ENCODE measurements around the gene NEK6.
"Not testable (repeated sequence)": the region's sequence is repeated elsewhere in the genome, so short reads cannot be mapped to it uniquely, and the experiment has no call there.

The NEK6 gene

GRCh38 chr9:124228516-124228915, 29.2 kb upstream of the NEK6 start:
- H3K9me3 ChIP-seq: no peaks in the 10 kb centered on the region
- no peak for TF ChIP-seq CTCF (IDR thresholded peaks at IDR 0.05)
- no peaks in the 10 kb centered on the region for H3K27me3 ChIP-seq
- peaks cover 15% of the 10 kb centered on the region in 2 experiments for H3K4me1 ChIP-seq (ENCODE audit: control insufficient read depth in 1 of 2, insufficient read depth in 1 of 2, low read depth in 1 of 2, low read length in 1 of 2)
- no peak overlapping the region for H3K4me3 ChIP-seq (ENCODE audit: low read depth in 1 of 2, low read length in 1 of 2)
- no peak overlapping the region for H3K27ac ChIP-seq
- no peaks in the 10 kb centered on the region for H3K36me3 ChIP-seq

GRCh38 chr9:124231095-124231737, 26.5 kb upstream of the NEK6 start:
- Histone ChIP-seq H3K4me1 (ENCODE audit: control insufficient read depth in 1 of 2, insufficient read depth in 1 of 2, low read depth in 1 of 2, low read length in 1 of 2) (no peaks in the 10 kb centered on the region), H3K9me3 (no peaks in the 10 kb centered on the region), H3K27ac (no peak overlapping the region), H3K4me3 (ENCODE audit: low read depth in 1 of 2, low read length in 1 of 2) (no peak overlapping the region), H3K27me3 (no peaks in the 10 kb centered on the region), H3K36me3 (no peaks in the 10 kb centered on the region)
- TF ChIP-seq CTCF (IDR thresholded peaks at IDR 0.05): no peak

- peaks cover 32 to 33% of the 10 kb centered on the region in 2 experiments for H3K4me1 ChIP-seq (ENCODE audit: control insufficient read depth in 1 of 2, insufficient read depth in 1 of 2, low read depth in 1 of 2, low read length in 1 of 2)
- H3K27me3 ChIP-seq: no peaks in the 10 kb centered on the region
- H3K4me3 ChIP-seq (ENCODE audit: low read depth in 1 of 2, low read length in 1 of 2): no peak overlapping the region
- no peak overlapping the region for H3K27ac ChIP-seq
- H3K36me3 ChIP-seq: no peaks in the 10 kb centered on the region
- H3K9me3 ChIP-seq: no peaks in the 10 kb centered on the region
- TF ChIP-seq CTCF (IDR thresholded peaks at IDR 0.05): no peak
Observed at GRCh38 chr9:124238546-124239140, 19.1 kb upstream of the NEK6 start.

- H3K27me3 ChIP-seq: no peaks in the 10 kb centered on the region
- H3K9me3 ChIP-seq: no peaks in the 10 kb centered on the region
- H3K4me3 ChIP-seq (ENCODE audit: low read depth in 1 of 2, low read length in 1 of 2): no peak overlapping the region
- TF ChIP-seq CTCF (IDR thresholded peaks at IDR 0.05): no peak
- peak overlapping the region; percentile 51 for H3K27ac ChIP-seq
- H3K4me1 ChIP-seq (ENCODE audit: control insufficient read depth in 1 of 2, insufficient read depth in 1 of 2, low read depth in 1 of 2, low read length in 1 of 2): peaks cover 33 to 34% of the 10 kb centered on the region in 2 experiments
- no peaks in the 10 kb centered on the region for H3K36me3 ChIP-seq
Observed at GRCh38 chr9:124239249-124240073, 18.3 kb upstream of the NEK6 start.

GRCh38 chr9:124242331-124243194, 15.2 kb upstream of the NEK6 start:
- peaks cover 33 to 34% of the 10 kb centered on the region in 2 experiments for H3K4me1 ChIP-seq (ENCODE audit: control insufficient read depth in 1 of 2, insufficient read depth in 1 of 2, low read depth in 1 of 2, low read length in 1 of 2)
- peak overlapping the region; percentile 32 to 34 for H3K4me3 ChIP-seq (ENCODE audit: low read depth in 1 of 2, low read length in 1 of 2)
- H3K27ac ChIP-seq: peak overlapping the region; percentile 57
- no peaks in the 10 kb centered on the region for H3K27me3 ChIP-seq
- no peaks in the 10 kb centered on the region for H3K36me3 ChIP-seq
- no peaks in the 10 kb centered on the region for H3K9me3 ChIP-seq
- TF ChIP-seq CTCF (IDR thresholded peaks at IDR 0.05): no peak

- H3K4me1 ChIP-seq (ENCODE audit: control insufficient read depth in 1 of 2, insufficient read depth in 1 of 2, low read depth in 1 of 2, low read length in 1 of 2): peaks cover 13 to 15% of the 10 kb centered on the region in 2 experiments
- not testable (repeated sequence) for H3K36me3 ChIP-seq; H3K9me3 ChIP-seq; H3K27me3 ChIP-seq; H3K4me3 ChIP-seq (ENCODE audit: low read depth in 1 of 2, low read length in 1 of 2); H3K27ac ChIP-seq
Observed at GRCh38 chr9:124247393-124247792, 10.4 kb upstream of the NEK6 start.

Data from neutrophil (primary cell).